ENCODE results near the gene CCDC33.

CCDC33 gene

GRCh38 chr15:74383695-74384565, 147.8 kb downstream of the CCDC33 start:
- TF ChIP-seq PPARA (CRISPR knock-in tag; IDR thresholded peaks at IDR 0.05; ENCODE audit: borderline replicate concordance) (no peak), ISL1 (CRISPR knock-in tag; IDR thresholded peaks at IDR 0.05) (no peak), ZNF70 (CRISPR knock-in tag; IDR thresholded peaks at IDR 0.05) (no peak), ZC3H10 (CRISPR knock-in tag; IDR thresholded peaks at IDR 0.05) (no peak), OSR1 (CRISPR knock-in tag; IDR thresholded peaks at IDR 0.05) (no peak), TSHZ2 (CRISPR knock-in tag; IDR thresholded peaks at IDR 0.05) (no peak), ZFP30 (CRISPR knock-in tag; IDR thresholded peaks at IDR 0.05) (no peak), GLIS3 (CRISPR knock-in tag; IDR thresholded peaks at IDR 0.05) (no peak), PATZ1 (CRISPR knock-in tag; IDR thresholded peaks at IDR 0.05; ENCODE audit: borderline replicate concordance) (no peak), BACH2 (CRISPR knock-in tag; IDR thresholded peaks at IDR 0.05; ENCODE audit: borderline replicate concordance) (no peak), CREB5 (CRISPR knock-in tag; IDR thresholded peaks at IDR 0.05; ENCODE audit: low read depth) (no peak), CSRNP3 (CRISPR knock-in tag; IDR thresholded peaks at IDR 0.05) (no peak), ZNF8 (CRISPR knock-in tag; IDR thresholded peaks at IDR 0.05) (no peak), RARB (CRISPR knock-in tag; IDR thresholded peaks at IDR 0.05) (no peak), ARNTL (CRISPR knock-in tag; IDR thresholded peaks at IDR 0.05; ENCODE audit: borderline replicate concordance, low read depth) (no peak), TOX (CRISPR knock-in tag; IDR thresholded peaks at IDR 0.05; ENCODE audit: borderline replicate concordance) (no peak), TCF4 (CRISPR knock-in tag; IDR thresholded peaks at IDR 0.05; ENCODE audit: borderline replicate concordance) (no peak), ZFP3 (CRISPR knock-in tag; IDR thresholded peaks at IDR 0.05) (no peak), POU6F1 (CRISPR knock-in tag; IDR thresholded peaks at IDR 0.05; ENCODE audit: borderline replicate concordance, low read depth) (no peak), ZNF565 (CRISPR knock-in tag; conservative IDR thresholded peaks at IDR 0.05; ENCODE audit: low read depth) (no peak)
- ATAC-seq, result no peak

GRCh38 chr15:74384566-74384880, 148.4 kb downstream of the CCDC33 start:
- ATAC-seq, result no peak
- TF ChIP-seq PPARA (CRISPR knock-in tag; IDR thresholded peaks at IDR 0.05; ENCODE audit: borderline replicate concordance) (no peak), OSR1 (CRISPR knock-in tag; IDR thresholded peaks at IDR 0.05) (no peak)

Data from SK-N-SH treated with all-trans-retinoic acid at 6 μM for 48 hours (cell line).